ENCODE results near the gene FMNL3.

FMNL3 gene

GRCh38 chr12:49618576-49618975, 88.6 kb downstream of the FMNL3 start:
- TF ChIP-seq CEBPB (IDR thresholded peaks at IDR 0.05), result no peak
- no peak for TF ChIP-seq RAD21 (IDR thresholded peaks at IDR 0.05; ENCODE audit: low read depth)
- TF ChIP-seq TAF1 (IDR thresholded peaks at IDR 0.05; ENCODE audit: low read depth), result no peak
- no peak for TF ChIP-seq TEAD4 (IDR thresholded peaks at IDR 0.05)
- no peak for TF ChIP-seq CREB1 (IDR thresholded peaks at IDR 0.05; ENCODE audit: low read depth)
- no peak for TF ChIP-seq EGR1 (IDR thresholded peaks at IDR 0.05)
- TF ChIP-seq ZBTB7A (IDR thresholded peaks at IDR 0.05; ENCODE audit: low read depth), result no peak
- no peak for TF ChIP-seq EP300 (IDR thresholded peaks at IDR 0.05; ENCODE audit: borderline replicate concordance)
- no peak for TF ChIP-seq USF1 (IDR thresholded peaks at IDR 0.05)
- no peak for TF ChIP-seq TCF12 (IDR thresholded peaks at IDR 0.05; ENCODE audit: low read depth)
- no peak for TF ChIP-seq FOXM1 (IDR thresholded peaks at IDR 0.05; ENCODE audit: borderline replicate concordance, low read depth)
- TF ChIP-seq MAX (IDR thresholded peaks at IDR 0.05), result no peak
- no peak for TF ChIP-seq REST (IDR thresholded peaks at IDR 0.05; ENCODE audit: low read depth)
- TF ChIP-seq YY1 (IDR thresholded peaks at IDR 0.05; ENCODE audit: low read depth), result no peak
- TF ChIP-seq NFIC (IDR thresholded peaks at IDR 0.05), result no peak

- TF ChIP-seq MAX (IDR thresholded peaks at IDR 0.05) (no peak), TEAD4 (IDR thresholded peaks at IDR 0.05) (no peak), CREB1 (IDR thresholded peaks at IDR 0.05; ENCODE audit: low read depth) (no peak), EP300 (IDR thresholded peaks at IDR 0.05; ENCODE audit: borderline replicate concordance) (no peak), NFIC (IDR thresholded peaks at IDR 0.05) (no peak), REST (IDR thresholded peaks at IDR 0.05; ENCODE audit: low read depth) (no peak), EGR1 (IDR thresholded peaks at IDR 0.05) (no peak), RAD21 (IDR thresholded peaks at IDR 0.05; ENCODE audit: low read depth) (no peak), ZBTB7A (IDR thresholded peaks at IDR 0.05; ENCODE audit: low read depth) (no peak), TCF12 (IDR thresholded peaks at IDR 0.05; ENCODE audit: low read depth) (no peak), USF1 (IDR thresholded peaks at IDR 0.05) (no peak), CEBPB (IDR thresholded peaks at IDR 0.05) (no peak), TAF1 (IDR thresholded peaks at IDR 0.05; ENCODE audit: low read depth) (no peak), FOXM1 (IDR thresholded peaks at IDR 0.05; ENCODE audit: borderline replicate concordance, low read depth) (no peak), YY1 (IDR thresholded peaks at IDR 0.05; ENCODE audit: low read depth) (no peak)
These were observed 90.5 kb downstream of the FMNL3 start for GRCh38 chr12:49616533-49617219.

- TF ChIP-seq TCF12 (IDR thresholded peaks at IDR 0.05; ENCODE audit: low read depth) (no peak), RAD21 (IDR thresholded peaks at IDR 0.05; ENCODE audit: low read depth) (no peak), YY1 (IDR thresholded peaks at IDR 0.05; ENCODE audit: low read depth) (no peak), FOXM1 (IDR thresholded peaks at IDR 0.05; ENCODE audit: borderline replicate concordance, low read depth) (no peak), REST (IDR thresholded peaks at IDR 0.05; ENCODE audit: low read depth) (no peak), TEAD4 (IDR thresholded peaks at IDR 0.05) (no peak), ZBTB7A (IDR thresholded peaks at IDR 0.05; ENCODE audit: low read depth) (no peak), CEBPB (IDR thresholded peaks at IDR 0.05) (no peak), TAF1 (IDR thresholded peaks at IDR 0.05; ENCODE audit: low read depth) (no peak), EP300 (IDR thresholded peaks at IDR 0.05; ENCODE audit: borderline replicate concordance) (no peak), MAX (IDR thresholded peaks at IDR 0.05) (no peak)
These were observed 91.5 kb downstream of the FMNL3 start for GRCh38 chr12:49615725-49616124.

- TF ChIP-seq TAF1 (IDR thresholded peaks at IDR 0.05; ENCODE audit: low read depth) (no peak), ZBTB7A (IDR thresholded peaks at IDR 0.05; ENCODE audit: low read depth) (no peak), CREB1 (IDR thresholded peaks at IDR 0.05; ENCODE audit: low read depth) (no peak), REST (IDR thresholded peaks at IDR 0.05; ENCODE audit: low read depth) (no peak), RAD21 (IDR thresholded peaks at IDR 0.05; ENCODE audit: low read depth) (no peak), CEBPB (IDR thresholded peaks at IDR 0.05) (no peak), EGR1 (IDR thresholded peaks at IDR 0.05) (no peak)
These were observed 95.0 kb downstream of the FMNL3 start for GRCh38 chr12:49612210-49612609.

Data from Ishikawa (cell line).